GM12878 (cell line): ENCODE measurements around the gene CHAMP1. TPM values are rescaled to one million over a fixed set of nuclear protein-coding genes. Genes with fewer than 3 reads are reported as not detected.

Source experiments
- ATAC-seq: fragments of 200-7000 bp; cut with Tn5 transposase; 3 replicates; pipeline ENCODE4 v1.9.1; 2020; ENCODE audit warnings: mild to moderate bottlenecking, moderate library complexity
- BruUV-seq: library from RNA; stranded (reverse); fragments of 400-500 nt; replicated peaks from 2 replicates; lab custom pipeline; 2021; lab: Mats Ljungman, UMichigan
- CTCF ChIA-PET: fragments of 300-600 bp; sonication (Branson Sonifier 250); formaldehyde crosslinking; extraction: SDS; loops from one replicate; lab custom pipeline; 2021; ENCODE audit warnings: inconsistent platforms; lab: Yijun Ruan, JAX
- POLR2A ChIA-PET: fragments of 350-600 bp; formaldehyde crosslinking; extraction: SDS; loops from one replicate; lab custom pipeline; 2021; ENCODE audit warnings: inconsistent platforms; lab: Charles Lee
- RAD21 ChIA-PET: fragments of 300-600 bp; sonication (Branson Sonifier 250); formaldehyde crosslinking; loops from one replicate; lab custom pipeline; 2023; ENCODE audit warnings: antibody characterized with exemption; ENCODE audit not compliant: unreplicated experiment; lab: Charles Lee
- SMC1A ChIA-PET: fragments of 300-600 bp; sonication (Branson Sonifier 250); formaldehyde crosslinking; loops from one replicate; lab custom pipeline; 2023; ENCODE audit not compliant: unreplicated experiment, uncharacterized antibody; lab: Charles Lee
- DNase-seq: peaks from one replicate; pipeline ENCODE4 v3.0.0-alpha.2; 2011; ENCODE audit warnings: low read depth, low spot score
- FAIRE-seq: peaks from 3 replicates; lab custom pipeline; 2011; peaks lifted over from hg19 to GRCh38; lab: Jason Lieb, UNC
- H2AFZ ChIP-seq: 2 replicates; pipeline ENCODE4 v1.6.0; 2011; ENCODE audit warnings: low read depth, low read length, control low read depth; ENCODE audit not compliant: control insufficient read depth
- H3K27ac ChIP-seq: 2 replicates; pipeline ENCODE4 v1.5.1; 2011; ENCODE audit warnings: control low read depth; ENCODE audit not compliant: control insufficient read depth, insufficient read depth
- H3K27me3 ChIP-seq, 2 experiments: replicated peaks in 1 of 2; 2 replicates each; pipeline versions ENCODE4 v1.6.0 to v1.6.1; 2011; ENCODE audit warnings: low read length in 1 of 2; ENCODE audit not compliant: control insufficient read depth in 2 of 2, insufficient read depth in 2 of 2
- H3K36me3 ChIP-seq, 2 experiments: 2 replicates each; pipeline ENCODE4 v1.5.1; 2011; ENCODE audit warnings: low read length in 1 of 2; ENCODE audit not compliant: control insufficient read depth in 2 of 2, insufficient read depth in 2 of 2
- H3K4me1 ChIP-seq: 2 replicates; pipeline ENCODE4 v1.6.1; 2011; ENCODE audit warnings: mild to moderate bottlenecking, low read length, moderate library complexity, mixed read lengths; ENCODE audit not compliant: control insufficient read depth, insufficient read depth
- H3K4me2 ChIP-seq: 2 replicates; pipeline ENCODE4 v1.6.0; 2011; ENCODE audit warnings: control low read depth; ENCODE audit not compliant: control insufficient read depth, insufficient read depth
- H3K4me3 ChIP-seq: fragments of 200-600 bp; sonication (generic); 2 replicates; pipeline ENCODE4 v1.5.1; 2016
- H3K79me2 ChIP-seq: 2 replicates; pipeline ENCODE4 v1.6.0; 2011; ENCODE audit warnings: low read length; ENCODE audit not compliant: control insufficient read depth, insufficient read depth
- H3K9ac ChIP-seq: 2 replicates; pipeline ENCODE4 v1.8.0; 2011; ENCODE audit warnings: low read length, control low read depth, mixed read lengths; ENCODE audit not compliant: control insufficient read depth, insufficient read depth
- H3K9me3 ChIP-seq: replicated peaks from 3 replicates; pipeline ENCODE4 v1.5.1; 2011; ENCODE audit warnings: mild to moderate bottlenecking, low read length; ENCODE audit not compliant: control insufficient read depth, insufficient read depth
- H4K20me1 ChIP-seq: 2 replicates; pipeline ENCODE4 v1.6.0; 2011; ENCODE audit not compliant: control insufficient read depth, insufficient read depth
- BRCA1 ChIP-seq: IDR thresholded peaks from 2 replicates; pipeline ENCODE4 v1.6.1; 2011; ENCODE audit warnings: low read depth, low read length, improper control_type of control experiment
- DPF2 ChIP-seq: fragments of 450-650 bp; IDR thresholded peaks from 2 replicates; pipeline ENCODE4 v1.6.1; 2017; ENCODE audit warnings: mild to moderate bottlenecking
- FOXM1 ChIP-seq: IDR thresholded peaks from 2 replicates; pipeline ENCODE4 v1.6.1; 2012; ENCODE audit warnings: low read depth, mild to moderate bottlenecking, inconsistent platforms, low read length, moderate library complexity
- MTA2 ChIP-seq: fragments of 450-650 bp; IDR thresholded peaks from 2 replicates; pipeline ENCODE4 v1.6.1; 2016; ENCODE audit warnings: low read depth, mild to moderate bottlenecking, moderate library complexity
- NBN ChIP-seq: fragments of 450-650 bp; IDR thresholded peaks from 2 replicates; pipeline ENCODE4 v1.6.1; 2016
- RUNX3 ChIP-seq: IDR thresholded peaks from 2 replicates; pipeline ENCODE4 v1.6.1; 2012; ENCODE audit warnings: low read length, inconsistent platforms
- WGBS: methylation state at CpG from one replicate; pipeline ENCODE4 v1.1.6; 2016; ENCODE audit warnings: low lambda C conversion rate; ENCODE audit not compliant: insufficient replicate concordance, insufficient coverage; ENCODE audit errors: missing lambda C conversion rate; 5-methylcytosine and 5-hydroxymethylcytosine counted together
- in situ Hi-C: fragments of 300-500 bp; cut with MboI; formaldehyde crosslinking; loops from 9 replicates; pipeline ENCODE4 v1.14.3; 2018; ENCODE audit warnings: mixed read lengths
- intact Hi-C: fragments of 100-400 bp; cut with micrococcal nuclease; formaldehyde crosslinking; loops from one replicate; pipeline ENCODE4 v1.14.2; 2022; ENCODE audit not compliant: unreplicated experiment
- polyA plus RNA-seq, 11 experiments: library from polyadenylated mRNA; depleted of rRNA in 4 of 11; unstranded in 6 of 11; stranded (reverse) in 5 of 11; fragments of >200 nt; fragmentation: Nextera tagmentation in 4 of 11; fragmentation: Illumina TruSeq in 1 of 11; extraction: Ambion mirVana in 4 of 11; extraction: Trizol in 1 of 11; gene quantifications; 1 replicate in 1 of 11; 2 replicates in 10 of 11; pipeline versions ENCODE4 v1.2.1 to v1.2.3, GENCODE V29; 2011 to 2016; ENCODE audit warnings: inconsistent platforms in 2 of 11, missing spikeins in 2 of 11, low read depth in 1 of 11
- total RNA-seq, 4 experiments: library from RNA; depleted of rRNA in 3 of 4; stranded (reverse); fragments of >200 nt in 3 of 4; fragmentation: Illumina TruSeq in 1 of 4; extraction: Trizol in 1 of 4; gene quantifications; 2 replicates each; pipeline versions ENCODE4 v1.2.1 to v1.2.3, GENCODE V29; 2013 to 2021
- TF ChIP-seq, protein P1 (sequence below): fragments of 450-650 bp; IDR thresholded peaks from 2 replicates; pipeline ENCODE4 v1.6.1; 2017; ENCODE audit warnings: mild to moderate bottlenecking, moderate library complexity
- TF ChIP-seq, protein P2 (sequence below): IDR thresholded peaks from 2 replicates; pipeline ENCODE4 v1.6.1; 2011; ENCODE audit warnings: mild to moderate bottlenecking, low read depth, low read length, moderate library complexity; ENCODE audit not compliant: insufficient replicate concordance
- TF ChIP-seq, protein P3 (sequence below): IDR thresholded peaks from 2 replicates; pipeline ENCODE4 v1.6.1; 2012; ENCODE audit warnings: low read depth, low read length, improper control_type of control experiment

The CHAMP1 gene
- total and polyA plus RNA-seq, 10 of the 15 experiments (the other 5 are each of a cell fraction or from before 2014, with no cell fraction given), result 1.1 to 54.8 (median 23.9) TPM

DNA sequence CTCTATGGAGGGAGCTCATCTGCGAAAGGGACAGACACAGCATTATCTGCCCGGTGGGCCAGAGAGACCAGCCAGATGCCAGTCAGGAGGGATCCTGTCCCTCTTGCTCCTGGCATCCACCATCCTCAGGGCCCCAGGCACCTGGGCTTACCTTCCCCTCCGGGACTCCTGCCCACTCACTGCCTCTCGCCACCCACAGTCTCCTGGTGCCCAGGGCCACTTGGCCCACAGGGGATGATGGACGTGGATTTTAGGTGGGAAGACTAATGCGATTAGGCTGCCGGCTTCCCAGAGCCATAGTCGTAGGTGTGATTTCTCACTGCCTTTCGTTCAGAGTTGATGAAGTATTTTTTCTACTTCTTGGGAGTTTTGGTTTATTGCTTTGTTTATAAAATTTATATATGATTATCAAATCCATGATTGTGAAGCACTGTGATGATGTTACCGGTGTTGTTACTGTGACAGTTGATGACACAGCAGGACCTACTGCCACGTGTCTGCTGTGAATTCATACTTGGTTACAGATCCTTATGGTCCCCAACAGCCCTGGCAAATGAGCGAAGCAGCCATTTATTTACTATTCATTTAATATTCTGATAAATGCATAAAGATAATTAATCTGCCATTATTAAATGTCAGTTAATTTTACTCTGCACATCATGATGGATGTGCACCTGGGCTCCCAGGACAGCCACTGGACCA, 14.5 kb upstream of the CHAMP1 start (continued):
- TF ChIP-seq, protein P1, sequence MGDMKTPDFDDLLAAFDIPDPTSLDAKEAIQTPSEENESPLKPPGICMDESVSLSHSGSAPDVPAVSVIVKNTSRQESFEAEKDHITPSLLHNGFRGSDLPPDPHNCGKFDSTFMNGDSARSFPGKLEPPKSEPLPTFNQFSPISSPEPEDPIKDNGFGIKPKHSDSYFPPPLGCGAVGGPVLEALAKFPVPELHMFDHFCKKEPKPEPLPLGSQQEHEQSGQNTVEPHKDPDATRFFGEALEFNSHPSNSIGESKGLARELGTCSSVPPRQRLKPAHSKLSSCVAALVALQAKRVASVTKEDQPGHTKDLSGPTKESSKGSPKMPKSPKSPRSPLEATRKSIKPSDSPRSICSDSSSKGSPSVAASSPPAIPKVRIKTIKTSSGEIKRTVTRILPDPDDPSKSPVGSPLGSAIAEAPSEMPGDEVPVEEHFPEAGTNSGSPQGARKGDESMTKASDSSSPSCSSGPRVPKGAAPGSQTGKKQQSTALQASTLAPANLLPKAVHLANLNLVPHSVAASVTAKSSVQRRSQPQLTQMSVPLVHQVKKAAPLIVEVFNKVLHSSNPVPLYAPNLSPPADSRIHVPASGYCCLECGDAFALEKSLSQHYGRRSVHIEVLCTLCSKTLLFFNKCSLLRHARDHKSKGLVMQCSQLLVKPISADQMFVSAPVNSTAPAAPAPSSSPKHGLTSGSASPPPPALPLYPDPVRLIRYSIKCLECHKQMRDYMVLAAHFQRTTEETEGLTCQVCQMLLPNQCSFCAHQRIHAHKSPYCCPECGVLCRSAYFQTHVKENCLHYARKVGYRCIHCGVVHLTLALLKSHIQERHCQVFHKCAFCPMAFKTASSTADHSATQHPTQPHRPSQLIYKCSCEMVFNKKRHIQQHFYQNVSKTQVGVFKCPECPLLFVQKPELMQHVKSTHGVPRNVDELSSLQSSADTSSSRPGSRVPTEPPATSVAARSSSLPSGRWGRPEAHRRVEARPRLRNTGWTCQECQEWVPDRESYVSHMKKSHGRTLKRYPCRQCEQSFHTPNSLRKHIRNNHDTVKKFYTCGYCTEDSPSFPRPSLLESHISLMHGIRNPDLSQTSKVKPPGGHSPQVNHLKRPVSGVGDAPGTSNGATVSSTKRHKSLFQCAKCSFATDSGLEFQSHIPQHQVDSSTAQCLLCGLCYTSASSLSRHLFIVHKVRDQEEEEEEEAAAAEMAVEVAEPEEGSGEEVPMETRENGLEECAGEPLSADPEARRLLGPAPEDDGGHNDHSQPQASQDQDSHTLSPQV, result no peak
- no peak for TF ChIP-seq DPF2
- TF ChIP-seq, protein P2, sequence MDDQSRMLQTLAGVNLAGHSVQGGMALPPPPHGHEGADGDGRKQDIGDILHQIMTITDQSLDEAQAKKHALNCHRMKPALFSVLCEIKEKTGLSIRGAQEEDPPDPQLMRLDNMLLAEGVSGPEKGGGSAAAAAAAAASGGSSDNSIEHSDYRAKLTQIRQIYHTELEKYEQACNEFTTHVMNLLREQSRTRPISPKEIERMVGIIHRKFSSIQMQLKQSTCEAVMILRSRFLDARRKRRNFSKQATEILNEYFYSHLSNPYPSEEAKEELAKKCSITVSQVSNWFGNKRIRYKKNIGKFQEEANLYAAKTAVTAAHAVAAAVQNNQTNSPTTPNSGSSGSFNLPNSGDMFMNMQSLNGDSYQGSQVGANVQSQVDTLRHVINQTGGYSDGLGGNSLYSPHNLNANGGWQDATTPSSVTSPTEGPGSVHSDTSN, result no peak

DNA sequence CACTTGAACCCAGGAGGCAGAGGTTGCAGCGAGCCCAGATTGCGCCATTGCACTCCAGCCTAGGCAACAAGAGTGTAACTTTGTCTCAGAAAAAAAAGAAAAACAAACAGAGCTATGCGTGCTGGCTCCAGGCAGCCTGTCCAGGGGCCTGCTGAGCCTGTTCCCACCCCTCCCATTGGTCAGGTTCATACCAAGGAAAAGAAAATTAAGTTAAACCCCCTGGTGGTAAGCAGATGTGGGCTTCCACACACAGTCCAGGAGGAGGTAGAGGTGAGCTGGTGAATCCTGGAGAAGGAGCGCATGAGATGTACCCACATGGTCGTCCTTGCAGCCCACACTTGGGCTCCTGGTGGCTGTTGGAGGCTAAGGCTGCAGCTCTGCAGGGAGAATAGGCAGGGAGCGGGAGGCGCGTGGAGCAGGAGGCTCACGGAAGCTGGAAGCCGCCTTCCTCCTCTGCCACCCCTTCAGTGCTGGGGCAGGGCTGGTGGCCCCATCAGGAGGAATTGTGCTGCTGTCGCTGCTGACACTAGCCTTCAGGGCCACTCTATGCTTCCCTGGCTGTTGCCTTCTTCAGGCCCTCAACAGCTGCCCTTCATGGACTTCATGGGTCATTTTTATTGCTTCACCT, 10.5 kb upstream of the CHAMP1 start:
- Histone ChIP-seq H3K9me3 (no peaks in the 10 kb centered on the region), H4K20me1 (no peaks in the 10 kb centered on the region), H3K4me3 (no peak overlapping the region), H2AFZ (no peak overlapping the region), H3K27ac (no peak overlapping the region), H3K9ac (no peak overlapping the region), H3K79me2 (no peaks in the 10 kb centered on the region), H3K27me3 (no peaks in the 10 kb centered on the region), H3K4me1 (no peaks in the 10 kb centered on the region), H3K4me2 (no peak overlapping the region), H3K36me3 (peaks cover 14 to 25% of the 10 kb centered on the region in 2 experiments)
- RAD21 ChIA-PET, result interaction anchor here (1.5 kb wide), 1 partner anchor 8 kb away, joined by 3 read pairs; no protein-coding TSS in a partner anchor
- intact Hi-C loops, result no loop called here
- in situ Hi-C loops, result no loop called here
- POLR2A ChIA-PET, result interaction anchor here (1.1 kb wide), 1 partner anchor 12 kb away, joined by 3 read pairs; no protein-coding TSS in a partner anchor
- WGBS, result 97% methylated on average over 10 of the region's 11 CpGs
- SMC1A ChIA-PET, result no interaction called here
- DNase-seq, result no peak
- ATAC-seq, result no peak
- BruUV-seq, result no TSS peak
- no peak for TF ChIP-seq RUNX3
- TF ChIP-seq, protein P1, result no peak
- TF ChIP-seq MTA2, result no peak
- no peak for TF ChIP-seq NBN
- TF ChIP-seq BRCA1, result no peak
- TF ChIP-seq, protein P3, sequence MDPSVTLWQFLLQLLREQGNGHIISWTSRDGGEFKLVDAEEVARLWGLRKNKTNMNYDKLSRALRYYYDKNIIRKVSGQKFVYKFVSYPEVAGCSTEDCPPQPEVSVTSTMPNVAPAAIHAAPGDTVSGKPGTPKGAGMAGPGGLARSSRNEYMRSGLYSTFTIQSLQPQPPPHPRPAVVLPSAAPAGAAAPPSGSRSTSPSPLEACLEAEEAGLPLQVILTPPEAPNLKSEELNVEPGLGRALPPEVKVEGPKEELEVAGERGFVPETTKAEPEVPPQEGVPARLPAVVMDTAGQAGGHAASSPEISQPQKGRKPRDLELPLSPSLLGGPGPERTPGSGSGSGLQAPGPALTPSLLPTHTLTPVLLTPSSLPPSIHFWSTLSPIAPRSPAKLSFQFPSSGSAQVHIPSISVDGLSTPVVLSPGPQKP, result no peak
- no peak for TF ChIP-seq FOXM1
- FAIRE-seq, result no peak
- CTCF ChIA-PET, result no interaction called here
